ENCODE data around the gene ABL2. TPM values are rescaled to one million over a fixed set of nuclear protein-coding genes. Genes with fewer than 3 reads are reported as not detected.
A peak's percentile ranks its signal among the peaks of the same experiment; 100 is the strongest.
"Not testable (repeated sequence)": the region's sequence is repeated elsewhere in the genome, so short reads cannot be mapped to it uniquely, and the experiment has no call there.

ABL2 gene
- total RNA-seq, 8 experiments from 2014 or later: 12.3 to 26.6 (median 18.1) TPM

GRCh38 chr1:179141592-179142251, 87.8 kb downstream of the ABL2 start:
- H3K27ac ChIP-seq: no peak overlapping the region

GRCh38 chr1:179138755-179139154, 90.7 kb downstream of the ABL2 start:
- not testable (repeated sequence) for ATAC-seq (replicated peaks in 6 of 8)

More at GRCh38 chr1:179141592-179142251, 87.8 kb downstream of the ABL2 start:
- WGBS, 10 experiments: 10 to 70% (median 22%) methylated on average over 2 to 4 of the region's 4 CpGs
- Histone ChIP-seq H3K4me1 (replicated peaks in 1 of 2) (peaks cover 0 to 8% of the 10 kb centered on the region in 2 donors), H3K4me3 (no peak overlapping the region)
- in situ Hi-C loops (cut with MboI; ENCODE audit: low pct_unique_long_range_greater_than_20kb in 2 of 9, low sequenced_read_pairs in 9 of 9, unreplicated experiment in 9 of 9): no loop called here
- ATAC-seq (replicated peaks in 6 of 8): peak in 7 of 8 experiments; percentile 56 to 67 (median 60)

GRCh38 chr1:179137617-179138255, 91.7 kb downstream of the ABL2 start:
- peak in 1 of 8 experiments; percentile 45 for ATAC-seq (replicated peaks in 6 of 8)
- H3K4me3 ChIP-seq: no peak overlapping the region

More at GRCh38 chr1:179138755-179139154, 90.7 kb downstream of the ABL2 start:
- H3K4me1 ChIP-seq (replicated peaks in 1 of 2); H3K4me3 ChIP-seq; in situ Hi-C loops (cut with MboI; ENCODE audit: low pct_unique_long_range_greater_than_20kb in 2 of 9, low sequenced_read_pairs in 9 of 9, unreplicated experiment in 9 of 9); H3K27ac ChIP-seq: not testable (repeated sequence)
- 100% methylated on average over 2 of the region's 21 CpGs; no CpG with 5 or more reads in 8 of the 10 experiments for WGBS, 10 experiments

GRCh38 chr1:179135707-179136106, 93.8 kb downstream of the ABL2 start:
- WGBS, 10 experiments: no CpG with 5 or more reads among the region's 28 CpGs
- ATAC-seq (replicated peaks in 6 of 8): not testable (repeated sequence)

More at GRCh38 chr1:179137617-179138255, 91.7 kb downstream of the ABL2 start:
- WGBS, 10 experiments: 45 to 94% (median 78%) methylated on average over 2 to 4 of the region's 5 CpGs; no CpG with 5 or more reads in 4 of the 10 experiments
- in situ Hi-C loops (cut with MboI; ENCODE audit: low pct_unique_long_range_greater_than_20kb in 2 of 9, low sequenced_read_pairs in 9 of 9, unreplicated experiment in 9 of 9): no loop called here
- Histone ChIP-seq H3K27ac (no peak overlapping the region), H3K4me1 (replicated peaks in 1 of 2) (peaks cover 0 to 8% of the 10 kb centered on the region in 2 donors)

GRCh38 chr1:179135168-179135567, 94.3 kb downstream of the ABL2 start:
- H3K4me3 ChIP-seq; H3K27ac ChIP-seq; H3K4me1 ChIP-seq (replicated peaks in 1 of 2); ATAC-seq (replicated peaks in 6 of 8); in situ Hi-C loops (cut with MboI; ENCODE audit: low pct_unique_long_range_greater_than_20kb in 2 of 9, low sequenced_read_pairs in 9 of 9, unreplicated experiment in 9 of 9): not testable (repeated sequence)
- WGBS, 10 experiments: no CpG with 5 or more reads among the region's 27 CpGs

More at GRCh38 chr1:179135707-179136106, 93.8 kb downstream of the ABL2 start:
- H3K4me3 ChIP-seq; H3K4me1 ChIP-seq (replicated peaks in 1 of 2); H3K27ac ChIP-seq; in situ Hi-C loops (cut with MboI; ENCODE audit: low pct_unique_long_range_greater_than_20kb in 2 of 9, low sequenced_read_pairs in 9 of 9, unreplicated experiment in 9 of 9): not testable (repeated sequence)

GRCh38 chr1:179129702-179130473, 99.6 kb downstream of the ABL2 start:
- no peaks in the 10 kb centered on the region for H3K4me1 ChIP-seq (replicated peaks in 1 of 2)
- 50 to 100% (median 94%) methylated on average over 1 to 9 of the region's 10 CpGs for WGBS, 10 experiments
- in situ Hi-C loops (cut with MboI; ENCODE audit: low pct_unique_long_range_greater_than_20kb in 2 of 9, low sequenced_read_pairs in 9 of 9, unreplicated experiment in 9 of 9): no loop called here
- H3K27ac ChIP-seq: no peak overlapping the region
- no peak overlapping the region for H3K4me3 ChIP-seq
- peak in 2 of 8 experiments; percentile 38 to 56 for ATAC-seq (replicated peaks in 6 of 8)

- H3K4me1 ChIP-seq (replicated peaks in 1 of 2): no peaks in the 10 kb centered on the region
- ATAC-seq (replicated peaks in 6 of 8): no peak
- H3K4me3 ChIP-seq: no peak overlapping the region
- WGBS, 10 experiments: 80 to 100% (median 96%) methylated on average over 1 to 4 of the region's 4 CpGs; no CpG with 5 or more reads in 1 of the 10 experiments
- H3K27ac ChIP-seq: no peak overlapping the region
- in situ Hi-C loops (cut with MboI; ENCODE audit: low pct_unique_long_range_greater_than_20kb in 2 of 9, low sequenced_read_pairs in 9 of 9, unreplicated experiment in 9 of 9): no loop called here
These were observed 101.0 kb downstream of the ABL2 start for GRCh38 chr1:179128520-179128919.

- Histone ChIP-seq H3K4me1 (replicated peaks in 1 of 2) (no peaks in the 10 kb centered on the region), H3K4me3 (no peak overlapping the region), H3K27ac (no peak overlapping the region)
- 20 to 100% (median 97%) methylated on average over 1 to 5 of the region's 5 CpGs for WGBS, 10 experiments
- peak in 2 of 8 experiments; percentile 16 to 44 for ATAC-seq (replicated peaks in 6 of 8)
- in situ Hi-C loops (cut with MboI; ENCODE audit: low pct_unique_long_range_greater_than_20kb in 2 of 9, low sequenced_read_pairs in 9 of 9, unreplicated experiment in 9 of 9): no loop called here
These were observed 102.1 kb downstream of the ABL2 start for GRCh38 chr1:179127163-179127895.

- no peak overlapping the region for H3K27ac ChIP-seq
- in situ Hi-C loops (cut with MboI; ENCODE audit: low pct_unique_long_range_greater_than_20kb in 2 of 9, low sequenced_read_pairs in 9 of 9, unreplicated experiment in 9 of 9): no loop called here
- H3K4me3 ChIP-seq: no peak overlapping the region
- 91 to 100% (median 95%) methylated on average over 1 to 8 of the region's 8 CpGs; no CpG with 5 or more reads in 1 of the 10 experiments for WGBS, 10 experiments
- H3K4me1 ChIP-seq (replicated peaks in 1 of 2): no peaks in the 10 kb centered on the region
- peak in 1 of 8 experiments; percentile 71 for ATAC-seq (replicated peaks in 6 of 8)
These were observed 103.0 kb downstream of the ABL2 start for GRCh38 chr1:179126338-179127060.

GRCh38 chr1:179124873-179125272, 104.6 kb downstream of the ABL2 start:
- WGBS, 10 experiments: 0 to 100% (median 100%) methylated on average over 1 of the region's 1 CpG; no CpG with 5 or more reads in 3 of the 10 experiments
- no peaks in the 10 kb centered on the region for H3K4me1 ChIP-seq (replicated peaks in 1 of 2)
- H3K4me3 ChIP-seq: no peak overlapping the region
- no peak overlapping the region for H3K27ac ChIP-seq
- peak in 2 of 8 experiments; percentile 43 to 55 for ATAC-seq (replicated peaks in 6 of 8)
- in situ Hi-C loops (cut with MboI; ENCODE audit: low pct_unique_long_range_greater_than_20kb in 2 of 9, low sequenced_read_pairs in 9 of 9, unreplicated experiment in 9 of 9): loop anchor here in 2 of 9 experiments (25.0 kb wide), 2 partner anchors 187 to 237 kb away; partner anchors contain the start of gene AXDND1 (in 1 of the 2)

- no peak overlapping the region for H3K4me3 ChIP-seq
- WGBS, 10 experiments: 0 to 97% (median 78%) methylated on average over 1 to 7 of the region's 7 CpGs; no CpG with 5 or more reads in 2 of the 10 experiments
These were observed 108.1 kb downstream of the ABL2 start for GRCh38 chr1:179121159-179121938.

More at GRCh38 chr1:179121159-179121938, 108.1 kb downstream of the ABL2 start:
- peak in 3 of 8 experiments; percentile 22 to 36 (median 25) for ATAC-seq (replicated peaks in 6 of 8)
- in situ Hi-C loops (cut with MboI; ENCODE audit: low pct_unique_long_range_greater_than_20kb in 2 of 9, low sequenced_read_pairs in 9 of 9, unreplicated experiment in 9 of 9): loop anchor here in 2 of 9 experiments (25.0 kb wide), 2 partner anchors 191 to 241 kb away; partner anchors contain the start of gene AXDND1 (in 1 of the 2)
- Histone ChIP-seq H3K27ac (no peak overlapping the region), H3K4me1 (replicated peaks in 1 of 2) (no peaks in the 10 kb centered on the region)
